GM21367 (cell line): Measurements from ENCODE around the gene MEGF8.

Experiments used
- ATAC-seq: cut with Tn5 transposase; IDR thresholded peaks from one replicate; pipeline ENCODE4 v1.9.1; 2021; ENCODE audit not compliant: unreplicated experiment

Gene MEGF8

DNA sequence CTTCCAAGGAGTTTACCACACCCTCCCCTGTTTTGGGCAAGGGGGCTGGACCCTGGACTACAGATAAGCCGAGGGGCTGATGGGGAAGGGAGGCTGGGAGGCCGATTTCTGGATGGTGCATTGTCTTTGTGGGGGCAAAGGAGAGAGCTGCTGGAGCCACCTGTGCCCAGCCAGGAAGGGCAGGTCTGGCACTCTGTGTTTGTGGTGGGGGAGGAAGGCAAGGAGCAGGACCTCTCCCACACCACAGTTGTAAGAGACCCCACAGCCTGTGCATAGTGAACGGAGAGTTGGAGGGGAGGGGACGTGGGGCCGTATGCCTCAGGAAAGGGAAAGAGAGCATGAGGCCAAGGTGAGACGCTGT lies 39.5 kb upstream of the MEGF8 start:
- no peak for ATAC-seq

DNA sequence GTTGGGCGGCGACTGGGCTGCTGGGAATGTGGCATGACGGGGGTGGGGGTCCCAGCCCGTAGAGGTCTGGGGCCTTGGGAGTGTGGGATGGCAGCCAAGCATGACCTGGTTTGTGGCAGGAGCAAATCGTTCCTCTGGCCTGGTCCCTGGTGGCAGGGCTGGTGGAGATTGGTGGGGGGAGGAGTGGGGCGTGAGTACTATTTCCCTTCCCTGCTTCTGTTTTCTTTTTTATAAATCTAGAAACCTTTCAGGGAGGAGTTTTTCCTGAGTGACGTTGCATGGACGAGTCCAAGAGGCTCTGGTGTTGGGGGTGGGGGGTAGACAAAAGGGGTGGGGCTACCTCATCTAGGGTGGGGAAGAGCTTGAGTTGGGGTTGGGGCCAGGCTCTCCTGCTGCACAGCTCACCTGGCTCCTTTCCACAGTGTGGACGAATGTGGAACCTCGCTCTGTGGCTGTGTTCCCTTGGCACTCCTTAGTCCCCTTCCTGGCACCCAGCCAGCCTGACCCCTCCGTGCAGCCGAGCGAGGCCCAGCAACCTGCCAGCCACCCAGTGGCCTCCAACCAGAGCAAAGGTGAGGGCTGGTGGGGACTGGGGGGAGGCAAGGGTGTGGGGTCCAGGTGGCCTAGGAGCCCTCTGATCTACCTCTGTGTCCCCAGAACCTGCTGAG lies 39.0 kb upstream of the MEGF8 start:
- no peak for ATAC-seq

DNA sequence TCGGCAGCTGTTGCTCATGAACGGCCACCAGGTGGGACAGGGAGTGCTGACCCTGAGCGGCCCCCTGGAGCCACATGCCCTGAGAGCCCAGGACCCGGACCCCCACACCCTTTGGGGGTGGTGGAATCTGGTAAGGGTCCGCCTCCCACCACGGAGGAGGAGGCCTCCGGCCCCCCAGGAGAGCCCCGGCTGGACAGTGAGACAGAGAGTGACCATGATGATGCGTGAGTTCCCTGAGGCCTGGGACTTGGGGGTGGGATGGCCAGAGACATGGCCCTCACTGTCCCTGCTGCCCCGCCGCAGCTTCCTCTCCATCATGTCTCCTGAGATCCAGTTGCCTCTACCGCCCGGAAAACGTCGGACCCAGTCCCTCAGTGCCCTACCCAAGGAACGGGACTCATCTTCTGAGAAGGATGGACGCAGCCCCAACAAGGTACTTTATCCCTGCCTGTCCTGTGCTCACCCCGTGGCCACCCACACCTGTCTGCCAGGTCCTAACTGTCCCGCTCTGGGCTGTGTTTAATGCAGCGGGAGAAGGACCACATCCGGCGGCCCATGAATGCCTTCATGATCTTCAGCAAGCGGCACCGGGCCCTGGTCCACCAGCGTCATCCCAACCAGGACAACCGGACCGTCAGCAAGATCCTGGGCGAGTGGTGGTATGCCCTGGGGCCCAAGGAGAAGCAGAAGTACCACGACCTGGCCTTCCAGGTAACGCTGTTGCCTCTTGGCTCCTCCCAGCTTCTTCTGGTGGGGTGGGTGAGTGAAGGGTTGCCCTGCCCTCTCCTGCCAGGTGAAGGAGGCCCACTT lies 38.2 kb upstream of the MEGF8 start:
- no peak for ATAC-seq

DNA sequence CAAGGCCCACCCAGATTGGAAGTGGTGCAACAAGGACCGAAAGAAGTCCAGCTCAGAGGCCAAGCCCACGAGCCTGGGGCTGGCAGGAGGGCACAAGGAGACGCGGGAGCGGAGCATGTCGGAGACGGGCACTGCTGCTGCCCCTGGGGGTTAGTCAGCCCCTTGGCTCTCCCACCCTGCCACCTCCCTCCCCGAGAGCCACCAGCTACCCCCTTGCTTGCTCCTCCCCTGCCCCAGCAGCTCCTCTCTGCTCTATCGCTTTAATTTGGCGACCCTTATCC lies 37.7 kb upstream of the MEGF8 start:
- ATAC-seq: no peak

DNA sequence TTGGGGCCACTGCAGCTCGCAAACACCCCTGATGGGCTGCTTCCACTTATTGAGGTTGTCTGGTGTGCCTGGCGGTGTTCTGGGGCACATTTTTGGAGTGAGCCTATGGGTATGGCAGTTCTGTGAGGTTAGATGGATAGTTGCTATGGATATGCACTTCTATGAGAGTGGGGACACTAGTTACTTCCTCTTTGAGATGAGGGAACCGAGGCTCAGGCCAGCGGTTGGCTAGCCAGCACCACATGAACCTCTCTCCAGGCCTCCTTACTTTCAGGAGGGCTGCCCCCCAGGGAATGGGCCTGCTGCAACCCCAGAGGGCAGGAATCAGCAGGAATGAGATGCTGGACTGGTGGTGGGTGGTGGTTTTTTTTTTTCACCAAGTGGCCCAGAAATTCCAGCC lies 37.0 kb upstream of the MEGF8 start:
- no peak for ATAC-seq

DNA sequence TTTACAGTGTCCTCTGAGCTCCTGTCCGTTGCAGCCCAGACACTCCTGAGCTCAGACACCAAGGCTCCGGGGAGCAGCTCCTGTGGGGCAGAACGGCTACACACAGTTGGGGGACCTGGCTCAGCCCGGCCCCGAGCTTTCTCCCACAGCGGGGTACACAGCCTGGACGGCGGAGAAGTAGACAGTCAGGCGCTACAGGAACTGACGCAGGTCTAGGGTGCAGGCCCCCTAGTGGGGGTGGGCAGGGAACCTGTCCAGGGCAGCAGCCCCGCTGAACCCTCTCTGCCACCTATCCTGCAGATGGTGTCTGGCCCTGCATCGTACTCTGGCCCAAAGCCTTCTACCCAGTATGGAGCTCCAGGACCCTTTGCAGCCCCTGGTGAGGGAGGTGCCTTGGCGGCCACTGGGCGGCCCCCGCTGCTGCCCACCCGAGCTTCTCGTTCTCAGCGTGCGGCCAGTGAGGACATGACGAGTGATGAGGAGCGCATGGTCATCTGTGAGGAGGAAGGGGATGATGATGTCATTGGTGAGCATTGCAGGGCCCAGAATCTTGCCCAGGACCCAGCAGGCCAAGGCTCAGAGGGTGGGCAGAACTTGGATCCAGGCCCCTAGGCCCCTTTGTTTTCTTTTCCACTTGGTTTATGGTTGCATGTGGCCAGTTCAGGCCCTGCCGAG lies 36.4 kb upstream of the MEGF8 start:
- ATAC-seq: no peak

DNA sequence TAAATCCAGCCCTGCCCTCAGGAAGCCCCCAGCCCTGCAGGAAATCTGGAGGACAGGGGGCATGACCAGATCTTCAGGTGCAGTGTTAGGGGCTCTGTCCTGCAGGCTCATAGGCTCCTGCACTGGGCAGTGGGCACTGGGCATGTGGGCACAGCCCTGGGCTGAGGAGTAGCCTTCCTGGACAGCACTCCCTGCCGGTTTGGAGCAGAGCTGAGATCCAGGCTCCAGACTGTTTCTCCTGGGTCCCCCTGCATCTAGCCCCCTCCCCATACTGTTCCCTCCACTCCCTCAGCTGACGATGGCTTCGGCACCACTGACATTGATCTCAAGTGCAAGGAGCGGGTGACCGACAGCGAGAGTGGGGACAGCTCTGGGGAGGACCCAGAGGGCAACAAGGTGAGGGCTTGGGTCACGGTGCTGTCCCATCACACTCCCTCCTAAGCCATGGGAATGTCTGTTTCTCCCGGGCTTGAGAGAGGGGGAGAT lies 35.8 kb upstream of the MEGF8 start:
- no peak for ATAC-seq

DNA sequence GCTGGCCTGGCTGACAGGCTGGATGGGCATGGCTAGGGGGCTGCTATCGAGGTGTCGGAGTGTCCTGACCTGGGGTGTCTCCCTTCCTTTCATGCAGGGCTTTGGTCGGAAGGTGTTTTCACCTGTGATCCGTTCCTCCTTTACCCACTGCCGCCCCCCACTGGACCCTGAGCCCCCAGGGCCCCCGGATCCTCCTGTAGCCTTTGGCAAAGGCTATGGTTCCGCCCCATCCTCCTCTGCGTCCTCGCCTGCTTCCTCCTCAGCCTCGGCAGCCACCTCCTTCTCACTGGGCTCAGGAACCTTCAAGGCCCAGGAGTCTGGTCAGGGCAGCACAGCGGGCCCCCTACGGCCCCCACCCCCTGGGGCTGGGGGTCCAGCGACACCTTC lies 35.3 kb upstream of the MEGF8 start:
- no peak for ATAC-seq

DNA sequence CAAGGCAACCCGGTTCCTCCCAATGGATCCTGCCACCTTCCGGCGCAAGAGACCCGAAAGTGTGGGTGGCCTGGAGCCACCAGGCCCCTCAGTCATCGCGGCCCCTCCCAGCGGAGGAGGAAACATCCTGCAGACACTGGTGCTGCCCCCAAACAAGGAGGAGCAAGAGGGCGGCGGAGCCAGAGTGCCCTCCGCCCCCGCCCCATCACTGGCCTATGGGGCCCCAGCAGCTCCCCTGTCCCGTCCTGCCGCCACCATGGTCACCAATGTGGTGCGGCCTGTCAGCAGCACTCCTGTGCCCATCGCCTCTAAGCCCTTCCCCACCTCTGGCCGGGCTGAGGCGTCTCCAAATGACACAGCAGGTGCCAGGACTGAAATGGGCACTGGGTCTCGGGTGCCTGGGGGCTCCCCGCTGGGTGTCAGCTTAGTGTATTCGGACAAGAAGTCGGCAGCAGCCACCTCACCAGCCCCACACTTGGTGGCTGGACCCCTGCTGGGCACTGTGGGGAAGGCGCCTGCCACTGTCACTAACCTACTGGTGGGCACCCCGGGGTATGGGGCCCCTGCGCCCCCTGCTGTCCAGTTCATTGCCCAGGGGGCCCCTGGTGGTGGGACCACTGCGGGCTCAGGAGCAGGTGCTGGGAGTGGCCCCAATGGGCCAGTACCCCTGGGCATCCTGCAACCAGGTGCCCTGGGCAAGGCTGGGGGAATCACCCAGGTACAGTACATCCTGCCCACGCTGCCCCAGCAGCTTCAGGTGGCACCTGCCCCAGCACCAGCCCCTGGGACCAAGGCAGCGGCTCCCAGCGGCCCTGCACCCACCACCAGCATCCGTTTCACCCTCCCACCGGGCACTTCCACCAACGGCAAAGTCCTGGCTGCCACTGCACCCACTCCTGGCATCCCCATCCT lies 34.7 kb upstream of the MEGF8 start:
- no peak for ATAC-seq

DNA sequence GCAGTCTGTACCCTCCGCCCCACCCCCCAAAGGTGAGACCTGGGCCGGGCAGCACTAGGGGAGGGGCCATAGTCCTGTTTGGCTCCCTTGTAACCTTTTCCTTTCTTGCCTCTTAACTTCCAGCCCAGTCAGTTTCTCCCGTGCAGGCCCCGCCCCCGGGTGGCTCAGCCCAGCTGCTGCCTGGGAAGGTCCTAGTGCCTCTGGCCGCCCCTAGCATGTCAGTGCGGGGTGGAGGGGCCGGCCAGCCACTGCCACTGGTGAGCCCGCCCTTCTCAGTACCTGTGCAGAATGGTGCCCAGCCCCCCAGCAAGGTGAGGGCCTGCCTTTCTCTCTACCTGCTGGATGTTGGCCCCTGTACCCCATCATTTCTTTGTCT lies 34.0 kb upstream of the MEGF8 start:
- no peak for ATAC-seq

DNA sequence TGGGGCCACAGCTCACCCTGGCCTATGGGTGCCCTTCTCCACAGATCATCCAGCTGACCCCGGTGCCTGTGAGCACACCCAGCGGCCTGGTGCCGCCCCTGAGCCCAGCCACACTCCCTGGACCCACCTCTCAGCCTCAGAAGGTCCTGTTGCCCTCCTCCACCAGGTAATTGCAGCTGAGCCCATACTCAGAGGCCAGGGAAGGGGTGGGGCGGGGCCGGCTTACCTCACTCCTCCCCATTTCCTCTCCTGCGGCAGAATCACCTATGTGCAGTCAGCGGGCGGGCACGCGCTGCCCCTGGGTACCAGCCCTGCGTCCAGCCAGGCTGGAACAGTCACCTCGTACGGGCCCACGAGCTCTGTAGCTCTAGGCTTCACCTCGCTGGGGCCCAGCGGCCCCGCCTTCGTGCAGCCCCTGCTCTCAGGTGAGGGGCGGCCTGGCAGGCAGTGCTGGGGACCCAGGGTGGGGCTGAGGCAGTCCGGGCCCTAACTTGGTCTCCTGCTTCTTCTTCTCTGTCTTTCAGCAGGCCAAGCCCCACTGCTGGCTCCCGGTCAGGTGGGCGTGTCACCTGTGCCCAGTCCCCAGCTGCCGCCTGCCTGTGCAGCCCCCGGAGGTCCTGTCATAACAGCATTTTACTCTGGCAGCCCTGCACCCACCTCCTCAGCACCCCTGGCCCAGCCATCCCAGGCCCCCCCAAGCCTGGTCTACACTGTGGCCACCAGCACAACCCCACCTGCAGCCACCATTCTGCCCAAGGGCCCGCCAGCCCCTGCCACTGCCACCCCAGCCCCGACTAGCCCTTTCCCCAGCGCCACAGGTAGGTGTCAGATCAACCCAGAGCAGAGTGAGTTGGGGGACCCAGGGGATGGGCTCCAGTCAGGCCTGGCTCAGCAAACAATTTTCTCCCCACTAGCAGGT lies 33.1 kb upstream of the MEGF8 start:
- no peak for ATAC-seq

DNA sequence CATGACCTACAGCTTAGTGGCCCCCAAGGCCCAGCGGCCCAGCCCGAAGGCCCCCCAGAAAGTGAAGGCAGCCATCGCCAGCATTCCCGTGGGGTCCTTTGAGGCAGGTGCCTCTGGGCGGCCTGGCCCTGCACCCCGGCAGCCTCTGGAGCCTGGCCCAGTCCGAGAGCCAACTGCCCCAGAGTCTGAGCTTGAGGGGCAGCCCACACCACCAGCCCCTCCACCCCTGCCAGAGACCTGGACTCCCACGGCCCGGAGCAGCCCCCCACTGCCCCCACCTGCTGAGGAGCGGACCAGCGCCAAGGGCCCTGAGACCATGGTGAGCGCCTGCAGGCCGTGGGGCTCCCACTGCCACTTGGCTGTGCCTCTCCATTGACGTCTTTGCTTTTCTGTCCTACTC lies 32.5 kb upstream of the MEGF8 start:
- no peak for ATAC-seq

DNA sequence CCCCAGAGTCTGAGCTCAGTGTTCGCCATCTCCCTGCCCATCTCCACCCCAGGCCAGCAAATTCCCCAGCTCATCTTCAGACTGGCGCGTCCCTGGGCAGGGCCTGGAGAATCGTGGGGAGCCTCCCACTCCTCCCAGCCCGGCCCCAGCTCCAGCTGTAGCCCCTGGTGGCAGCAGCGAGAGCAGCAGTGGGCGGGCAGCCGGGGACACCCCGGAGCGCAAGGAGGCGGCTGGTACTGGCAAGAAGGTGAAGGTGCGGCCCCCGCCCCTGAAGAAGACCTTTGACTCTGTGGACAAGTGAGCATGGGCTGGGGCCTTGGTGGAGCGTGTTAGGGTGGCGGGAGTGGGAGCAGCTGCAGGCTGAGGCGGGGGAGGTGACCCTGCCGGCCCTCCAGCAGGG lies 31.9 kb upstream of the MEGF8 start:
- ATAC-seq: no peak

DNA sequence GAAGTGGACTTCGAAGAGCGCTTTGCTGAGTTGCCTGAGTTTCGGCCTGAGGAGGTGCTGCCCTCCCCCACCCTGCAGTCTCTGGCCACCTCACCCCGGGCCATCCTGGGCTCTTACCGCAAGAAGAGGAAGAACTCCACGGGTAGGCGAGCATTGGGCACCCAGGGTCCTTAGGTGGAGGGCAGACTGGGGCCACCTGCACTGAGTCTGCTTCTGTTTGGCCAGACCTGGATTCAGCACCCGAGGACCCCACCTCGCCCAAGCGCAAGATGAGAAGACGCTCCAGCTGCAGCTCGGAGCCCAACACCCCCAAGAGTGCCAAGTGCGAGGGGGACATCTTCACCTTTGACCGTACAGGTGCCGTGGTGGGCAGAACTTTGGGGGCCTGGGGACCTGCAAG lies 31.5 kb upstream of the MEGF8 start:
- ATAC-seq: no peak

DNA sequence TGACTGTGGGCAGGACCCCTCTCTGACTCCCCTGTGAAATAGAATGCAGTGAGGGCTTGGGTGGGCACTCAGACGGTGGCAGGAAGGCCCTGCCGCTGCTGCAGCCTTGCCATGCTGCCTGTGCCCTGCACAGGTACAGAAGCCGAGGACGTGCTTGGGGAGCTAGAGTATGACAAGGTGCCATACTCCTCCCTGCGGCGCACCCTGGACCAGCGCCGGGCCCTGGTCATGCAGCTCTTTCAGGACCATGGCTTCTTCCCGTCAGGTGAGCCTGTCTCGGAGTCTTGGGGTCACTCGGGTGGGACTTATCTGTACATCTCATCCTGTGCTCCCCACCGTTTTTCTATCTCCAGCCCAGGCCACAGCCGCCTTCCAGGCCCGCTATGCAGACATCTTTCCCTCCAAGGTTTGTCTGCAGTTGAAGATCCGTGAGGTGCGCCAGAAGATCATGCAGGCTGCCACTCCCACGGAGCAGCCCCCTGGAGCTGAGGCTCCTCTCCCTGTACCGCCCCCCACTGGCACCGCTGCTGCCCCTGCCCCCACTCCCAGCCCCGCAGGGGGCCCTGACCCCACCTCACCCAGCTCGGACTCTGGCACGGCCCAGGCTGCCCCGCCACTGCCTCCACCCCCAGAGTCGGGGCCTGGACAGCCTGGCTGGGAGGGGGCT lies 30.8 kb upstream of the MEGF8 start:
- no peak for ATAC-seq

DNA sequence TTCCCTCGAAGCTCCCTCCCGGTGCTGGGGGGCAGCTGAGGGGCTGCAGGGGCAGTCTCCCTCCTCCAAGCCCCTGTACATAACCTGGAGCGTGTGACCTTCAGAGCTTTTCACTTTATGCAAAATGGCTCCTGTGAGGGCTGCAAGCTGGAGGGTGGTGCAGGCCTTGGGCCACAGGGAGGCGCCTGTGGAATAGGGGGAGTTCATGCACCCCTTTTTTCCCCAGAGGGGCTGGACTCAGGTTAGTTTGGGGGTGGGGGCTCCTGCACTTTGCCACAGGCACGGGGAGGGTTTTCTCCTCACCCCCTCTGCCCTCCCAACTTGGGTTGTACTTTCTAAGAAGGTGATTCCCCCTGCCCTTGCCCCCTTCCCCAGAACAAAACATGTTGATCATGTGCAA lies 30.1 kb upstream of the MEGF8 start:
- no peak for ATAC-seq

DNA sequence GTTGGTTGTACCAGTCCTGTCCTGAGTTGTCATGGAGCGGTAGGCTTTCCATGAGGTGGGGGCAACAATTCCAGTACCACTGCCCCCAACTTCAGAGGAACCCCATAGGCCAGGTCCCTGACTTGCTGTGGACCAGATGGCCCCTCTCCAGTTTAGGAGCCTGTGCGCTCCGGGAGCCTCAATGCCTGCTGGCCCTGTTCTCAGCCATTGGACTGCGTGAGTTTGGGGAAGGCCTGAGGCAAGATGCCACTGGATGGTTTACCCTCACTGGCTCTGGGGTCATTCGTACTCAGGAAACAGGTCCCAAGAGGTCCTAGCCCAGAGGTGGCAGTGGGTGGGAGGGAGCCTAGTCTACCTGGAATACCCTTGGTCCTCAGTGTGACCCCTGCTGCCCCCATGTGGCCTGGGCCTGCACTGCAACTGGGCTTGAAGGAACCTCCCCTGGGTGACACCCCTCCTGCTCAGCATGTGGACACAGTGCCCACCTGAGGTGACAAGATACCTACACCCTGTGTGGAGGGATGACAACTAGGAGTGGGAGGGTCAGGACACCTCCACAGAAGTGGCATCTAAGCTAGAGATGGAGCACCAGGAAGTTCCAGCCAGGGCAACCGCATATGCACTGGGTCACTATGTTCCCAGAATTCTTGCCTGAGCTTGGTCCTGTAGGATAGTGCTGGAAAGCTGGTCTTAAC lies 29.5 kb upstream of the MEGF8 start:
- no peak for ATAC-seq

DNA sequence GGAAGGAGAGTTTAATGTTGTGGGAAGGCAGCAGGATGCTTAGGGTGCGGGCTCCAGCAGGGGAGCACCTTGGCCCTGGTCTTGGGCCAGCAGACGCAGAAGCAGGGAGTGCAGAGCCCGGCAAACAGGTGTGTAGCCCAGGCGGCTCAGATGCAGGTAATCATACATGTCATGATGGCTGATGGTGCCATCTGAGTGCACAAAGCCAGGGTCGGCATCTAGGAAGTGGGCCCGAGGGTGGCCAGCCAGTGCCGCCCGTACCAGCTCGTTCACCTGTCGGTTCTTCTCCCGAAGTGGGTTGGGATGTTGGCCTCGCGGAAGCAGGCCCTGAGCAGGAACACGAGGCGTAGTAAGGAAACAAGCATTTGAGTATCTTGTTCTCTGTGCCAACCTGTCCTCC lies 28.4 kb upstream of the MEGF8 start:
- no peak for ATAC-seq

DNA sequence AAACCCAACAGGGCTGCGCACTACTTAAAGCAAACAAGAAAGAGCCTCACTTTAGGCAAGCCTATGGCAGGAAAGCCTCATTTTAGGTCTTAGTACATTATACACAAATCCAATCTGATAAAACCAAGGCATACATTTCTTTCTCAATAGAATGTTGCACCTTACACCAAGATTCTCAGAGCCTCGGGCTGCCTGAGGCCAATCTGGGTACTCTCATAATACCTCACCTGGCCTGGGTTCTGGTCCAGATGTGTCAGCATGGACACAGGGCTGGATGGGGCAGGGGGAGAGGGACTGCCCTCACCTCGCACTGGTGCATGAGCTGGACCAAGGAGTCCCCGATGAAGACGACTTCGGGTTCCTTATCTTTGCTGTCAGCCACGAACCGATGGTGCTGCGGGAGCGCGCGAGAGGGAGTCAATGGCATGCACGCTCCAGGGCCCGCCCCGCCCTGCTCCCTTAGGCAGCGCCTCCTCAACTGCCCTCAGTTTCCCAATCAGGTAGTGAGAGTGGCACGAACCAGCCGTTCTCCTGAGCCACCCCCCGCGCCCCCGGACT lies 23.7 kb upstream of the MEGF8 start, which contains the start of gene PRR19:
TSS of gene PRR19 (plus strand) at position 487 of the 558 bp plus-strand sequence. CDS start 7,453 bp downstream, outside the sequence.
- no peak for ATAC-seq
